ENCODE results near the gene SIM1.

- TF ChIP-seq CTCF (IDR thresholded peaks at IDR 0.05; ENCODE audit: low read depth, low read length), result no peak
- no peak for TF ChIP-seq EZH2phosphoT487 (IDR thresholded peaks at IDR 0.05; ENCODE audit: low read depth)
These were observed 40.3 kb upstream of the SIM1 start for GRCh38 chr6:100504786-100505737.

Measured in OCI-LY3 (cell line).